Measurements from ENCODE around the gene BAZ2B.

- TF ChIP-seq CTCF (IDR thresholded peaks at IDR 0.05) (no peak), POLR2A (IDR thresholded peaks at IDR 0.05) (no peak)
Observed at GRCh38 chr2:159622966-159623365, 6.6 kb upstream of the BAZ2B start.

Measured in thyroid gland (tissue), 4 donors.